GM18508 (cell line): ENCODE measurements around the gene C2orf49.

Experiments used
- ATAC-seq: cut with Tn5 transposase; IDR thresholded peaks from one replicate; pipeline ENCODE4 v1.9.1; 2021; ENCODE audit warnings: moderate number of reproducible peaks; ENCODE audit not compliant: insufficient read depth, unreplicated experiment

The C2orf49 gene

DNA sequence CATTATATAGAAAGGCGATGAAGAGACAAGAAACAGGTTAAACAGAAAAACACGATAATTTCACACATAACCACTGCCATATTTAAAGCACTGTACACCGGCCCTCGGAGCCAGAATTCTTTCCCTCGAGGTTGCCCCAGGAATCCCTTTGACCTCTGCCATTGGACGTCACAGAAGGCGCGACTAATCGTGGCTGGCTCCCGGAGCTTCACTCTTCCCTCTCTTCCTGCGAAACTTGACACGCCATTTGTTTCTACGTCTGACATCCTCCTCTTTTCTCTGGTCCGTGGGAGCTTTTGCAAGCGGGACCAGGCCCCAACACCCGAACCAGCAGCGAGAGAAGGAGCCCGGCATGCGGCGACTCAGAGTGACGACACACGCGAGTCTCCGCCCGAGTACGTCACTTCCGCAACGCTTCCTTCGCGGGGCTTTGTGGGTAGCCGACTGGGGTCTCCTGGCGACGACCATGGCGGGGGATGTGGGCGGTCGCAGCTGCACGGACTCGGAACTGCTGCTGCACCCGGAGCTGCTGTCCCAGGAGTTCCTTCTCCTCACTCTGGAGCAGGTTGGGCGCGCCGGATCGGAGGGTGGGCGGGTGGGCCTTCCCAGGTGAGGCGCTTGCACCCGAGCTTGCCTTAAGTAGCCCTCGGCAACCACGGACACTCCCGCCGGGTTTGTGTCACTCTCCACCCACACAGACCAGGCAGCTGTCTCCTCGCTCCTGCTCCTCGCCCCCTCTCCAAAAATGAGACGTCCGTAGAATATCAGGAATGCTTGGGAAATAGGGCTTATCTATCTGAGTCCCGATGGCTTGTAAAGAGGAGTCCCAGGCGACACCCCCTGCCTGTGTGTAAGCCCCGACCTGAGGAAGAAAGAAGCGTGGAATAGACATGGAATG, at the start of gene C2orf49:
Gene C2orf49, plus strand, starts transcription at position 419 of the 898 bp plus-strand sequence. Its CDS starts 48 bp downstream, at position 467.
- peak; percentile 71 for ATAC-seq

DNA sequence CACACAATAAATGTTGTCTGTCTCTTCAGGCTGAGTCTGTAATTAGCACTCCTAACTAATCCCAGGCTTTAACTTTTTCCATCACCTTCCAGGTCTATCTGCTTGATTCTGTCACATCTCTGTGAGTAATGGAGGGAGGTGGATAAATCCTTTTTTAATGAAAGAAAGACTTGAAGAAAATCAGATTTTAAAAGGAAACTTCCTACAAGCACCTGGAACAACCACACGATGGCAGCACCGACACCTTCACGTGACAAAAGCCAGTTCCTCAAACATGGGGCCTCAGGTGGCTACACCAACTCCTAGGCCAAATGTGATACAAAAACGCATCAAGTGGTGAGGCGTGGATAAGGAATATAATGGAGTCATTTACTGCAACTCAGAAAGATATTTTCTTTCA, 49.6 kb upstream of the C2orf49 start:
- no peak for ATAC-seq

DNA sequence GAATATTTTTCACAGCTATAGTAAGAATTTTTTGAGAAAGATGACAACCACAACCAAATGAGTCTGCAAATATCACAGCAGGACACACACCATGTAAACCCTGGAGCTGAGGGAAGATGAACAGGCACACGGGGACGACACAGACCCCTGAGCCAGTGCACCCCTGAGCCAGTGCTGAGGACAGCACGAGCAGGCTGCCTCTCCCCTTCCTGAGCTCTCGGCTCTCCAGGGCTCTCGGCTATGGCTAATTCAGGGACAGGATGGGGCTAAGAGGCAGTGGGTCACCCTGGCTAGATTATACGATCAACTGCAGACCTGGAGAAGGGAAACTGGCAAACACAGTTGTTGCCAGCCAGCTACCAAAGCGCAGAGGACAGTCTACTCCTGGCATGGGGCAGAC, 49.2 kb upstream of the C2orf49 start:
- ATAC-seq, result no peak

DNA sequence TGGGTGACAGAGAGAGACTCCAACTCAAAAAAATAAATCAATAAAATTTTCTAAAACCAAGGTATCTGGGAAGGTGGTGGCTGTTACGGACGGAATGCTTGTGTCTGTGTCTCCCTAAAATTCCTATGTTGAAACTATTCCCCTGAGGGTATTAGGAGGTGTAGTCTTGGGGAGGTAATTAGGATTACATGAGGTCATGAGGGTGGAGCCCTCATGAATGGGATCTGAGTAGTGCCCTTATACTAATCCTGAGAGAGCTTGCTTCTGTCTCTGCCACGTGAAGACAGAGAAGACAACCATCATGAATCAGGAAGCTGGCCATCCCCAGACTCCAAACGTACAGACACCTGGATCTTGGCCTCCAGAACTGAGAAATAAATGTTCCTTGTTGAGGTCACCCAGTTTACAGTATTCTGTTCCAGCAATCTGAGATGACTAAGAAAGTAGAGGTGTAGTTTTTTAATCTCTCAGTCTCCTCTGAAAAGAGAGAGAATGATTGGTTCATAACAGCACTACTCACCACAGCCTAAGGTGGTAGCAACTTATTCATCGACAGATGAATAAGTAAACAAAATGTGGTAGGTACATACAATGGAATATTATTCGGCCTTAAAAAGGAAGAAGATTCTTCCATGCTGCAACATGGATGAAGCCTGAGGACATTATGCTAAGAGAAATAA, 46.2 kb upstream of the C2orf49 start:
- no peak for ATAC-seq

DNA sequence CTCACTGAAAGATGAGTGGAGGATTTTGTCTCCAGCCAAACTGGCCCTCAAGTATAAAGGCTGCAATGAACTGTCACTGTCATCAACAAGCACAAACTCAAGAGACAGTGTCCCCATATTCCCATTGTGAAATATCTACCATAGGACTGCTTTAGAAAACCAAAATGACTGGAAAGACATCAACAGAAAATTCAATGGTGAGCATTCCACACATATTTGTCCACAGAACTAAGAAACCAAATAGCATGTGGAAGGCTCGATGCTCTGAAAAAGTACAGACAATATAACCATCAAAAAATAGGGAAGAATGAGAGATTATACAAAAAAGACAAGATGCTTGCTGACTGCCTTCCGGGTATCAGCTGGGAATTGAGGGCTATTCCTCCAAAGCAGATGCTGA, 45.4 kb upstream of the C2orf49 start:
- no peak for ATAC-seq

DNA sequence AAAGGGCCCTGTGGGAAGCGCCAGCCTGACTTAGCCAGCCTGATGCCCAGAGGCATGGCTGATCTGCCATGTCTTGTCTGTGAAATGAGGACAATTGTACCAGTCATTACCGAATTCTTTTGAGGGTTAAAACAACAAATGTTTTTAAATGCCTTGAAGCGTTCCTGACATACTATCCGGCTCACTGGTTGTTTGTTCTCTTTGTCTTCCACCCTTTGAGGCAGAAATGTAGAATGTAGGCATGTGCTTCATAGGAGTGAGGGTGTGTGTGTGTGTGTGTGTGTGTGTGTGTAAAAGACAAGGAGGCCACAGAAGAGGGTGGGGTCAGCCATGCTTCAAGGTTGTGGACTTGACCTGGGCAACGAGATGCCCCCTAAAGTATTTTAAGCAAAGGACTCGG, 43.3 kb upstream of the C2orf49 start:
- ATAC-seq, result no peak

DNA sequence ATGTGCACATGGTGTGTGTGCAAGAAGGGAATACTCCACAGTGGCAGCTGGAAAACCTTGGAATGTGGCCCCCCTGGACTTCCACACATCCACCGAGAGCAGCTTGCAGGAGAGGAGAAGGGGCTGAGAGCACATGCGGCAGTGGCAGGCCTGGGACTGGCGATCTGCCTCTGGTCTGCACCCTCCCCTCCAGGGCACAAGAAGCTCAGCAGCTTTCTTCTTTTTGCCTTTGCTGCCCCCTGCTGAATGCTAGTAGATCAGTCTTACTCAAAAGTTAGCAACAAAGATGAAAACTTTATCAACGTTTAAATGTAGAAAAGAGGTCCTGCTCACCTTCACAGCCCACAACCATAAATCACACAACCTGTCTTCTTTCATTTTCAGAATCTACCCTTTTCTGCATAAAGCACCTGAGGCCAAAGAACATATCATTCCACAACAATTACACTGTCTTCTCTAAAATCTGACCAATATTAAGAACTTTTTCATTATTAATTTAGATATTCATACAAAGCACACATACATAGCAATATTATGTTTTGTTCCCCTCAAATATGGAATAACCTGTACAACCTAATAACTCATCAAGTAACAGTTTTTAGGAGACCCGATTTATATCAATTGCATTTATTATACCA, 42.4 kb upstream of the C2orf49 start:
- ATAC-seq, result no peak

DNA sequence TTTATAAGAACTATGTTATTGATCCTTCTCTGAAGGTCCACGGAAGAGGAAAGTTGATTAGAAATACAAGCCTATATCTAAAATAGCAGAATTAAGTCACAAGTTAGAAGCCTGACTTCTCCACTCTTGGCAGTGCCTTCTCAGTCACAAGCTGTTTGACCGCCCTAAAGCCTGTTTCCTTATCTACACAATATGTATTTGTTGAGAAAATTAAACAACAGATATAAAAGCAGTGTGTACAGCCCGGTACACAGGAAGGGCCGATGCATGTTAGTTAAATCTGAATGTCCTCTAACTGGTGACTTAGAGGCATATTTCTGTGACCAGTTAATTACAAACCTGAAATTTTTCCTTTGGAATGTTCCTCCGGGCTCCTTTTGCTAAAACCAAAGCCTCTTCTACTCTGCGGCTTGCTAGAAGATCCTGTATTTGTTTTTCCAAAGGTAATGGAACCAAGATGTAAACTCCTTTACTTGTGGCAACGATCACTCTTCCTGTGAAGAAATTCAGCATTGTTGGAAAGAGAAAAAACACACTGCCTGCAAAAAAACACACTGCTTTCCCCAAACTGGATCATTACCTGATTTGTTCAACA, 41.2 kb upstream of the C2orf49 start:
- ATAC-seq, result no peak

DNA sequence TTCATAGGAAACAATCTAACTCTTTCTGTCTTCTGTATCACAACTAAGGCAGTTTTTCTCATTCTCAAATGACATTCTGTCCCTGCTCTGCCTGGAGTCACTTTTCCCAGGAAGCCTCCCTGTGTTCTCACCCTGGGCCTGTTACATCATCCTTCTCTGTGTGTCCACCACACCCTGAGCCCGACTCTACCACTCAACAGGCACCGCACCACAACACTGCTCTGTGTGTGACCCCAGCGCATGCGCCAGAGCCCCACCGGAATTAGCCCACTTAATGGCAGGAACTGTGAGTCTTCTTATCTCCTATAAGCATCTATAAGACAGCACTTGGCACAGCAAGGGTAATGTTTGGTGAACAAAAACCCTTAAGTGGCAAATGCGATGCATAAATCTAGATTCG, 40.1 kb upstream of the C2orf49 start:
- no peak for ATAC-seq

DNA sequence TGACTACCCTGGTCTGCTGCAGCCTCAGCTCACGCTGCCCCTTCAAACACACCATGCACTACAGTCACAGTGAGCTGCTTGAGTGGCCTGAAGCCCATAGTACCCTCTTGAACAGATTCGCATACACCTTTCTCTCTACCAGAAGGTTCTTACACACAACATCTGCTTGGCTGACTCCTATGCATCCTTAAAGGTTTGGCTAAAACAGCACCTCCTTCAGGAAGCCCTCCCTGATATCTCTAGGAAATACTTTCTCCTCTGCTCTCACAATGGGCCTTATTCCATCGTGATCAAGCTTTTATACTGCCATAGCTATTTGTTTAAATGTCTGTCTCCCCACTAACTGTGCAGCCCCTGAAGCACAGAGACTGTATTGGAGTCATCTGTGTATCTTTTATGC, 39.3 kb upstream of the C2orf49 start:
- ATAC-seq, result no peak

DNA sequence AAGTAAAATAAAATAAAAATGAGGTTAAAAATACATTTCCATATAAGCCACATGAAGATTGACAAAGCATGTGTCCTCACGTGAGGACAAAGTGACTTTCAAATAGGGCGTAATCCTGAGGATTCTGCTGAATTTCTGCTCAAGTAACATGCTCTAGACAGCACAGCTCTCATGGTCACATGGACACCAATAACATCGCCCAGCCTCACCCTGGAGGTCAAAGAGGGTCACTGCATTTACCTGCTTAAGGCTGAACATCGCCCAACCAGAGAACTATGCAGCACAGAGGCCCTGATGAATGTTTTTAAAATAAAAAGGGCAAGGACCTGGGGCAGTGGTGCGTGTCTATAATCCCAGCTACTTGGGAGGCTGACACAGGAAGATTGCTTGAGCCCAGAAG, 38.0 kb upstream of the C2orf49 start:
- ATAC-seq, result no peak

DNA sequence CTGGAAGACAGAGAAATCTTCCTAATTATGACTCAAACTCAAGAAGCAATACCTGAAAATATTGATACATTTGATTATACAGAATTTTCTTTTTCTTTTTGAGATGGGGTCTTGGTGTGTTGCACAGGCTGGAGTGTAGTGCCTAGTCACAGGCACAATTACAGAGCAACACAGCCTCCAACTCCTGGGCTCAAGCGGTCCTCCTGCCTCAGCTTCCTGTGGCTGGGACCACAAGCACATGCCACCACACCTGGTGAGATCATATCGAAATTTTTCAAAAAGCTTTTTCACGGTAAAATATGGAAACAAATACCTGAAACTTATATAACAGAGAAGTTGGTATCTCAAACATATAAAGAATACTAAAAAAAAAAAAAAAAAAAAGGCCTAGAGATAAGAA, 35.7 kb upstream of the C2orf49 start:
- no peak for ATAC-seq

DNA sequence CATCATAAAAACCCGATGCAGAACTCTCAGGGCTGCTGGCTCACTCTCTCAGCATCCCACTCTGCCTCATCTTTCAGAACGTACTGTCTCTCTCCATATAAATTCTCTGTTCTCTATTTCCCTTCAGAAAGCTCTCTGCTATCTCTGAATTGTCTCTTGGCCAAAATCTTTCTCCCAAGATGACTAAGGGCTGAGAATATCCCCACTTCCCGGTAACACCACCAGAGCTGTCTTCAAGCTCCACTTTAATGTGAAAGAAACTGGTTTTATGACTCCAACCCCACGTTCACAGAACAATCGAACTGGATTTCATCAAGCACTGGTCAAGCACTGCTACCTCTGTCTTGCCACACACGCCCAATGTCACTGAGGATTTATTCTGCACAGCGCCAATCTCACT, 30.2 kb upstream of the C2orf49 start:
- no peak for ATAC-seq

DNA sequence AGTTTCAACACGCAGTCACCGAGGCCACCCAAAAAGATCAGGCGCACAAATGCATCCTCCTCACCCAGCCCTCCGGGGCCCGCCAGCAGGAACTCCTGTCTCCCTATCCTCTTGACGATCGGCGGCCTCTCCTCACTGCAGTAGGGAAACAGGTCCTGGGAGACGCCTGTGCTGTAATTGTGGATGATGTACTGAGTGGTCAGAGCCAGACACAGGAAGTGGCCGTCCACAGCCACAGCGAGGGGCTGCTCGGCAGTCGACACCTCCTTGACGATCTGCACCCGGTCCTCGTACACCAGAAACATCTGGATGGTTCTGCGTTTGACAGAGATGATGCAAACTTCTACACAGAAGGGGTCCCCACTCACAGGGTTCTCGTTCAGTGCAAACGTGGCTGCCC, 29.8 kb upstream of the C2orf49 start:
- no peak for ATAC-seq

DNA sequence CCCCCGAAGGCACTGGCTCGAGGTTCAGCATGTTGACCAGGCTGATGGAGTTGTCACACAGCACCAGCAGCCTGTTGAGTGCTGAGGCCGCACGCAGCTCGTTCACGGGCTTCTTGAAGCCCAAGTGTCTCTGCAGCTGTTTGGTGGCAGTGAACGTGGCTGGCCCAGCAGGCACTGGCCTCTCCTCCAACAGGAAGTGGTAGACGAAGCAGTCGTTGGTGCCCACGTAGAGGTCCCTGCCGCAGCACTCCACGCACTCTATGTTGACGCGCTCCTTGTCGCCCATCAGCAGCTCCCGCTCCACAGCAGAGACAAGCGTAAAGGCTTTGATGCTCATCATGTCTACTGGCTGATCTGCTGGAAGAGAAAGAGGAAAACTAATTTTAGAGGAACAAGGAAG, 29.4 kb upstream of the C2orf49 start:
- no peak for ATAC-seq

DNA sequence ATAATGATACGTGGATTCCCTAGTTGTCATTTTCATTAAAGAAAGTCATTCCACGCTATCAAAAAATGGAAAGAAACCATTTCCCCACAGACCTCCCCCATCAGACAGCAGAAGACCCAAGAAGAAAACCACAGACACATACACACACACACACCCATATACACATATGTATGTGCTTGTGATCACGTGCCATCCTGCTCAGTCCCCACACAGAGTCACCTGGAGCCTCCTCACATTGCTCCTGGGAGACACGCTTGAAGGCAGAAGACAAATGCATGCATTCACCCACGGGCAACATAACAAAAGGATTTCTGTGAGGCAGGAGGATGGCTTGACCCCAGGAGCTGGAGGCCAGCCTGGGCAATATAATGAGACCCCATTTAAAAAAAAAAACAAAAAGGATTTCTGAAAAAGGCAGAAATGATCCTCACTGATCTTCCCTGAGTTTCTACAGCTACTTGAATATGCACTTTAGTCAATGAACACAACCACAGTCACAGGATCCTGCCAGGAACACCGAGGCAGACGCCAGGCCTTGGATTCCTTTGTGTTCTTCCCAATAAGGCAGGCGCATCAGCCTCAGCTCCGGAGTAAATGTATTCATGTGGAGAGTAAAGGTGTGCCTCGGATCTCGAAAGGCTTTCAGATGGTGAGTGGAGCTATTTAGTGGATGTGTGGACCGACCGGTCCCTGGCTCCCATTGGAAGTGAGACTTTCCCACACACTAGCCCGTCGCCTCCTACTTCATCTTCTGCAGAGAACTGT, 28.8 kb upstream of the C2orf49 start:
- ATAC-seq, result no peak

DNA sequence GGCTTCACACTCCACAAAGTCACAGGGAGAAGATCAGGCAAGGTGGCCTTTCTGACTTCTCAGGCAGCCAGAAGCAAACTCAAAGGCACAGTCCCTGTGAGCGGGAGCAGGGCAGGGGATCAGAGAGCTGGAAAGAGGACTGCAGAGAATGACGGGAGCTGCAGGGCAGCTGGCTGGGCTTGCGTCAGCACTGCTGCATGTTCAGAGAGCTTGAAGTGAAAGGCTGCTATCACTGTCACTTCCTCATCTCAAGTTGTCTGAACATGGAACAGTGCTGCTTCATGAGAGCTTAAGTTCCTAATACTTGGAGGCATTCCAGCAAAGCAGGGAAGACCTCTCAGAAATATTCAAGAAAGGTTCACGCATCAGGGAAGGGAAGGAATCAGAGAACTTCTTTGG, 28.2 kb upstream of the C2orf49 start:
- no peak for ATAC-seq

DNA sequence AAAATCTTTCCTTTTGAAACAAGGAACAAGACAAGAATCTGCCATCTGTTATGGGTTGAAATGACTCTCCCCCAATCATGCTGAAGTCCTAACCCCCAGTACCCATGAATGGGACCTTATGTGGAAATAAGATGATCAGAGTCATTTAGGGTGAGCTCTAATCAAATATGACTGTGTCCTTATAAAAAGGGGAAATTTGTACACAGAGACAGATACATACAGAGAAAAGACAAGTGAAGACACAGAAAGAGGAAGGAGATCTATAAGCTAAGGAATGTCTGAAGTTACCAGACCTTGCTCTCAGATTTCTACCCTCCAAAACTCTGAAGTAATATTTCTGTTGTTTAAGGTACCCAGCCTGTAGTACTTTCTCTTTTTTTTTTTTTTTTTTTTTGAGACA, 23.5 kb upstream of the C2orf49 start:
- peak; percentile 54 for ATAC-seq

DNA sequence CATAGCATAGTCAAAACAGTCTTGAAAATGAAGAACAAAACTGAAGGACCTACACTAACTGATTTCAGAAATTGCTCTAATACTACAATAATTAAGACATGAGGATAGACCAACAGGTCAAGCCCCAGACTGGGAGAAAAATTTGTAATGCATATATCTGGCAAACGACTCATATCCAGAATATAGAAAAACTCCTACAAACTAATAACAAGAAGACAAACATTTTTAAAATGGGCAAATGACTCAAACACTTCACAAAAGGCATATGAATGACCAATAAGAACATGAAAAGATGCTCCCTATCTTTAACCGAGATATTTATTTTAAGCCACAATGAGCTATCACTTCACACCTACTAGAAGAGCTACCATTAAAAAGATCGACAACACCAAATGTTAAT, 22.0 kb upstream of the C2orf49 start:
- peak; percentile 50 for ATAC-seq

DNA sequence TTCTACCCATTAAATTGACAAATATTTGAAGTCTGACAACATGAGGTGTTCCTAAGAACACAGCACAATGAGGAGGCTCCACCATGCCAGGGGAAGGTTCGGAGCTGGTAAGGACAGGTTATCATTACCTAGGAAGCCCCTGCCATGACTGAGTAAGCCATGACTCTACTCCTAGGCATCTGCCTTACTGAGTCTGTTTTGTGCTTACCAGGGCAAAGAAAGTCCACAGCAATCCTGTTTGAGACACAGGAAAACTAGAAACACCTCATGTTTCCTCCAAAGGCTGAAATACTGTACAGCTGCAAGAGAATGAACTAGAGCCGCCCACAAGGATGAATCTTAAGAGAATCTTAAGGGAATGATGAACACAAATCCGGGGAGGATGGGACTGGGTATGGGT, 19.4 kb upstream of the C2orf49 start:
- ATAC-seq, result no peak
